ENCODE results near the gene TMCC1.
A peak's percentile ranks its signal among the peaks of the same experiment; 100 is the strongest.

The TMCC1 gene

DNA sequence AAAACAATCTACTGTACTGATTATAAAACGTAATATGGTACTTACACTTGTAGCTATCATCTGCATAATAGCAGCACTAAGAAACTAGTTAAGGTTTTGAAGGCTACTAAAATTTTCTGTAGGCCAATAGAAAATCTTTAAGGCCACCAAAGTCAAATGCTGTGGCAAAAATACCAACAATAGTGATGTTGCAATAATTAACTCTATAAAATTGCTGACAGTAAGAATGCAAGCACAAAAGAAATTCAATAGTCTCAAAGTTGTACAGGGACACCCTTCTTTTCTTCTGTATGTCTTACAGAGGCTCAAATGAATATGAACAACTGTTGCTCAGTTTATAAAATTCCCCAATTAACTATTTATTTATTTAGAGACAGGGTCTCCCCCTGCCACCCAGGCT is 62.0 kb downstream of the TMCC1 start:
- ChIA-PET CTCF (interaction anchor here (0.6 to 2.1 kb wide), 6 partner anchors 15 to 205 kb away, joined by 3 to 9 read pairs (median 4); no protein-coding TSS in a partner anchor), POLR2A (ENCODE audit: low non-redundant PET) (no interaction called here)

GRCh38 chr3:129829640-129830039 is 63.9 kb downstream of the TMCC1 start:
- peak; percentile 74 for TF ChIP-seq CTCF (conservative IDR thresholded peaks at IDR 0.05; ENCODE audit: low read depth)
- CTCF ChIA-PET: interaction anchor here (0.6 to 1.6 kb wide), 11 partner anchors 29 to 484 kb away, joined by 3 to 8 read pairs (median 4); no protein-coding TSS in a partner anchor
- DNase-seq (ENCODE audit: low spot score): peak; percentile 54
- no peak overlapping the region for H3K27ac ChIP-seq
- POLR2A ChIA-PET (ENCODE audit: low non-redundant PET): no interaction called here

More for the DNA sequence above, 62.0 kb downstream of the TMCC1 start:
- peak overlapping the region; percentile 26; the same call in 1 of the 2 replicates for H3K27ac ChIP-seq
- no peak for DNase-seq (ENCODE audit: low spot score)
- TF ChIP-seq CTCF (conservative IDR thresholded peaks at IDR 0.05; ENCODE audit: low read depth): no peak

- POLR2A ChIA-PET (ENCODE audit: low non-redundant PET): no interaction called here
- DNase-seq (ENCODE audit: low spot score): no peak
- no peak for TF ChIP-seq CTCF (conservative IDR thresholded peaks at IDR 0.05; ENCODE audit: low read depth)
- CTCF ChIA-PET: interaction anchor here (0.6 to 1.0 kb wide), 2 partner anchors 188 to 200 kb away, joined by 3 to 5 read pairs; no protein-coding TSS in a partner anchor
- no peak overlapping the region for H3K27ac ChIP-seq
Observed at GRCh38 chr3:129827765-129828164, 65.7 kb downstream of the TMCC1 start.

- DNase-seq (ENCODE audit: low spot score): peak; percentile 59
- H3K27ac ChIP-seq: no peak overlapping the region
- POLR2A ChIA-PET (ENCODE audit: low non-redundant PET): no interaction called here
- CTCF ChIA-PET: interaction anchor here (0.5 to 3.0 kb wide), 11 partner anchors 14 to 335 kb away, joined by 3 to 10 read pairs (median 4); no protein-coding TSS in a partner anchor
- TF ChIP-seq CTCF (conservative IDR thresholded peaks at IDR 0.05; ENCODE audit: low read depth): peak; percentile 74
Observed at GRCh38 chr3:129824926-129825541, 68.5 kb downstream of the TMCC1 start.

GRCh38 chr3:129822679-129823078 is 70.8 kb downstream of the TMCC1 start:
- no peak for TF ChIP-seq CTCF (conservative IDR thresholded peaks at IDR 0.05; ENCODE audit: low read depth)
- ChIA-PET POLR2A (ENCODE audit: low non-redundant PET) (no interaction called here), CTCF (interaction anchor here (0.6 to 0.7 kb wide), 2 partner anchors 15 to 25 kb away, joined by 3 to 4 read pairs; no protein-coding TSS in a partner anchor)
- DNase-seq (ENCODE audit: low spot score): no peak
- H3K27ac ChIP-seq: no peak overlapping the region

DNA sequence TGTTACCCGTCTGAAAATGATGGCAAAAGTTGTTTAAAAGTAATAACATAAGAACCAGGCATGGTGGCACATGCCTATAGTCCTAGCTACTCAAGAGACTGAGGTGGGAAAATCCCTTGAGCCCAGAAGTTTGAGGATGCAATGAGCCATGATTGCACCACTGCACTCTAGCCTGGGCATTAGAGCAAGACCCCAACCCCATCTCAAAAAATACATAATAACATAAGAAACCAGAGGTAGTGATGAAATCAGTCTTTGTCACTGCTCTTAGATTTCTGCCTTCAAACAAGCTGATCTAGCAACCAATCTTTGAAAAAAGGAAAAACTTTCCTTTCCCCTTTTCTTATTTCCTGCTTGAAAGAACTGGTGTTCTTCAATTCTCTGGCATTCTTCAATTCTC is 71.3 kb downstream of the TMCC1 start:
- TF ChIP-seq CTCF (conservative IDR thresholded peaks at IDR 0.05; ENCODE audit: low read depth): no peak
- CTCF ChIA-PET: interaction anchor here (0.7 kb wide), 1 partner anchor 15 kb away, joined by 3 read pairs; no protein-coding TSS in a partner anchor
- DNase-seq (ENCODE audit: low spot score): no peak
- POLR2A ChIA-PET (ENCODE audit: low non-redundant PET): no interaction called here
- no peak overlapping the region for H3K27ac ChIP-seq

All from RWPE1 (cell line).